Spleen (tissue), 7 donors: ENCODE measurements around the gene MAPK7.

Source experiments
- CTCF ChIP-seq, 11 experiments: fragments of 200-600 bp in 7 of 11; fragments of 450-650 bp in 4 of 11; sonication (generic) in 4 of 11; IDR thresholded peaks in 8 of 11; conservative IDR thresholded peaks in 3 of 11; 1 replicate in 7 of 11; 2 replicates in 4 of 11; pipeline versions ENCODE4 v1.4.0 to v1.8.0; 2016 to 2021; ENCODE audit warnings: antibody characterized with exemption in 11 of 11, inconsistent platforms in 4 of 11, mild to moderate bottlenecking in 1 of 11
- POLR2A ChIP-seq, 3 donors: fragments of 450-650 bp; IDR thresholded peaks; one replicate each; pipeline ENCODE4 v1.5.1; 2017; ENCODE audit warnings: antibody characterized with exemption in 3 of 3, mild to moderate bottlenecking in 1 of 3
- POLR2AphosphoS5 ChIP-seq, 3 donors: sonication (generic); formaldehyde crosslinking; IDR thresholded peaks; one replicate each; pipeline ENCODE4 v1.5.1; 2017; ENCODE audit warnings: antibody characterized with exemption in 3 of 3
- donor health status: DM: no; HTN: no; CAD: no; lungs with moderate emphysema.
- donor health status: DM: no; HTN: no; CAD: no.
- donor health status: DM: no; HTN: no; CAD: no.

DNA sequence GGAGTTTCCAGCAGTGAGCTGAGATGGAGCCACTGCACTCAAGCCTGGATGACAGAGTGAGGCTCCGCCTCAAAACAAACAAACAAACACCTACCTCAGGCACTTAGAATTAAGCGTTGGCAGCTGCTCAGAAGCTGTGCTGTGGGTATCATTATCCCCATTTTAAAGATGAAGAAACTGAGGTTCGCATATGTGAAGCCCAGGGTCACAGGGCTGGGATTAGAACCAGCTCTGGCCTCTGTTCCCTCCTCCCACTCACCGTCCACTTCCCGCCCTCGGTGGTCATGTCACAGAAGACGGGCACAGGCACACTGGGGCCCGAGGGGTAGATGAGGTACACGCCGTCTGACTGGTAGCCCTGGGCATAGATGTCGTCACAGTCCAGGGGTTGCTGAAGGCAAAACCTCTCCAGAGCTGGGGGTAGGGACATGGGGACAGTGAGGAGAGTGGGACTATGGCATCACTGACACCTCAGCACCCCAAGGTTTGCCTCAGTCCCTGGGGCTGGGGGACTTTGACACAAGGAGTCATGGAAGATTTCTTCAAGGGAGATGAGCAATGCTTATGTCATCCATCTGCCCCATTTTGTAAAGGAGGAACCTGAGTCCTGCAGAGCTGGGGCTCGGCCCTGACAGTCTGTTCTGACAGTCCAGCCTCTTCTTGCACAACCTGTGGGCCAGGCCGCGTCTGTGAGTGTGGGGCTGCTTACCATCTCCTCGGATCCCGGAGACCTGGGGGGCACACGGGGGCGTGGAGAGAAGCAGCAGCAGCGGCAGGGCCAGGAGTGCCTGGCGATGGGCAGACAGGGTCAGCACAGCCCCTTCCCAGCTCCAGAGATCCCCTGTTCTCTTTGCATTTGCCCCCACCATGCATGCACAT is 8.0 kb downstream of the MAPK7 start:
- TF ChIP-seq POLR2AphosphoS5 (IDR thresholded peaks at IDR 0.05) (peak in 2 of 3 donors; percentile 39 to 69), CTCF (IDR thresholded peaks at IDR 0.05 in 8 of 11, conservative IDR thresholded peaks at IDR 0.05 in 3 of 11) (no peak), POLR2A (IDR thresholded peaks at IDR 0.05) (no peak)
